Neuronal stem cell (in vitro differentiated cells): ENCODE data around the gene CPLX3.

ENCODE experiments used
- DNase-seq: peaks from one replicate; pipeline ENCODE4 v3.0.0-alpha.2; 2013; ENCODE audit warnings: low spot score
- H2AFZ ChIP-seq: one replicate; pipeline ENCODE4 v1.6.1; 2013; ENCODE audit warnings: mild to moderate bottlenecking, low read length, inconsistent platforms
- H2AK5ac ChIP-seq: 2 replicates; pipeline ENCODE4 v1.6.1; 2013; ENCODE audit warnings: low read depth, mild to moderate bottlenecking, inconsistent platforms, low read length, moderate library complexity, mixed read lengths
- H2BK120ac ChIP-seq: 2 replicates; pipeline ENCODE4 v1.6.1; 2013; ENCODE audit warnings: low read depth, mild to moderate bottlenecking, inconsistent platforms, low read length, moderate library complexity, mixed read lengths
- H2BK12ac ChIP-seq: one replicate; pipeline ENCODE4 v1.6.1; 2013; ENCODE audit warnings: low read length, inconsistent platforms
- H2BK15ac ChIP-seq: 2 replicates; pipeline ENCODE4 v1.6.1; 2013; ENCODE audit warnings: mild to moderate bottlenecking, low read length, inconsistent platforms, mixed read lengths
- H2BK5ac ChIP-seq: one replicate; pipeline ENCODE4 v1.6.1; 2013; ENCODE audit warnings: inconsistent platforms, mild to moderate bottlenecking, low read length, moderate library complexity
- H3K14ac ChIP-seq: one replicate; pipeline ENCODE4 v1.6.1; 2013; ENCODE audit warnings: low read length, inconsistent platforms
- H3K18ac ChIP-seq: 2 replicates; pipeline ENCODE4 v1.6.1; 2013; ENCODE audit warnings: low read length, inconsistent platforms
- H3K23ac ChIP-seq: 2 replicates; pipeline ENCODE4 v1.6.1; 2013; ENCODE audit warnings: low read depth, mild to moderate bottlenecking, mixed read lengths, low read length, inconsistent platforms; ENCODE audit not compliant: poor library complexity
- H3K27ac ChIP-seq: replicated peaks from 3 replicates; pipeline ENCODE4 v1.5.1; 2013; ENCODE audit warnings: low read length, inconsistent platforms
- H3K27me3 ChIP-seq, 3 experiments: 2 replicates each; pipeline ENCODE4 v1.6.1; 2013; ENCODE audit warnings: low read length in 3 of 3, mild to moderate bottlenecking in 2 of 3, inconsistent platforms in 1 of 3, low read depth in 1 of 3, mixed read lengths in 1 of 3, moderate library complexity in 1 of 3; ENCODE audit not compliant: control insufficient read depth in 3 of 3, insufficient read depth in 3 of 3
- H3K36me3 ChIP-seq, 2 donors: replicated peaks in 1 of 2; 2 replicates each; pipeline ENCODE4 v1.6.1; 2013; ENCODE audit warnings: low read length in 2 of 2; ENCODE audit not compliant: control insufficient read depth in 2 of 2, insufficient read depth in 2 of 2
- H3K4ac ChIP-seq: 2 replicates; pipeline ENCODE4 v1.6.1; 2013; ENCODE audit warnings: inconsistent platforms, mild to moderate bottlenecking, low read length, moderate library complexity
- H3K4me1 ChIP-seq, 2 donors: 1 replicate in 1 of 2; 2 replicates in 1 of 2; pipeline ENCODE4 v1.6.1; 2013; ENCODE audit warnings: low read length in 2 of 2, low read depth in 1 of 2; ENCODE audit not compliant: control insufficient read depth in 2 of 2, insufficient read depth in 1 of 2
- H3K4me2 ChIP-seq: one replicate; pipeline ENCODE4 v1.6.1; 2013; ENCODE audit warnings: mild to moderate bottlenecking, low read length, inconsistent platforms; ENCODE audit not compliant: insufficient read depth, poor library complexity, severe bottlenecking
- H3K4me3 ChIP-seq, 2 donors: 2 replicates each; pipeline ENCODE4 v1.5.1; 2013; ENCODE audit warnings: low read length in 2 of 2, mild to moderate bottlenecking in 2 of 2, inconsistent platforms in 1 of 2, moderate library complexity in 1 of 2
- H3K79me1 ChIP-seq: one replicate; pipeline ENCODE4 v1.6.1; 2013; ENCODE audit warnings: low read depth, mild to moderate bottlenecking, inconsistent platforms, low read length, moderate library complexity
- H3K9ac ChIP-seq: one replicate; pipeline ENCODE4 v1.6.1; 2013; ENCODE audit warnings: mild to moderate bottlenecking, low read depth, low read length, inconsistent platforms; ENCODE audit not compliant: poor library complexity
- H3K9me3 ChIP-seq, 2 donors: replicated peaks in 1 of 2; 2 replicates each; pipeline versions ENCODE3 to v1.6.1; 2013; ENCODE audit warnings: low read length in 2 of 2, mild to moderate bottlenecking in 2 of 2, inconsistent platforms in 1 of 2, low read depth in 1 of 2, mixed read lengths in 1 of 2, moderate library complexity in 1 of 2; ENCODE audit not compliant: control insufficient read depth in 2 of 2, insufficient read depth in 1 of 2
- H4K8ac ChIP-seq: one replicate; pipeline ENCODE4 v1.6.1; 2013; ENCODE audit warnings: low read depth, mild to moderate bottlenecking, inconsistent platforms, low read length, moderate library complexity
- H4K91ac ChIP-seq: one replicate; pipeline ENCODE4 v1.6.1; 2013; ENCODE audit warnings: low read length, low read depth, mild to moderate bottlenecking, inconsistent platforms; ENCODE audit not compliant: poor library complexity
- WGBS, 2 donors: extraction: QIAGEN DNeasy Blood & Tissue Kit; methylation state at CpG; one replicate each; pipeline ENCODE4 v1.1.7; 2013; ENCODE audit warnings: missing lambda C conversion rate in 2 of 2, mixed read lengths in 1 of 2; ENCODE audit not compliant: insufficient read length in 2 of 2, insufficient replicate concordance in 1 of 2; ENCODE audit errors: extremely low coverage in 2 of 2; 5-methylcytosine and 5-hydroxymethylcytosine counted together

The CPLX3 gene

GRCh38 chr15:74826921-74827320 is 494 bp downstream of the CPLX3 start:
- Histone ChIP-seq H3K4me1 (peaks cover 0 to 3% of the 10 kb centered on the region in 2 donors), H2BK12ac (no peak overlapping the region), H4K91ac (no peak overlapping the region), H2BK5ac (no peak overlapping the region), H4K8ac (no peak overlapping the region), H3K79me1 (no peaks in the 10 kb centered on the region), H3K4me2 (no peak overlapping the region), H3K4ac (no peak overlapping the region), H3K36me3 (no peaks in the 10 kb centered on the region), H3K27me3 (peaks cover 0 to 90% (median 28%) of the 10 kb centered on the region in 3 experiments), H3K9me3 (no peaks in the 10 kb centered on the region), H3K23ac (no peak overlapping the region), H3K14ac (no peak overlapping the region), H2BK120ac (no peak overlapping the region), H3K4me3 (no peak overlapping the region), H3K9ac (no peak overlapping the region), H2BK15ac (no peak overlapping the region), H3K18ac (no peak overlapping the region), H2AFZ (no peak overlapping the region), H2AK5ac (no peak overlapping the region), H3K27ac (no peak overlapping the region)
- WGBS, 2 donors: no CpG with 5 or more reads among the region's 21 CpGs
- DNase-seq: no peak

GRCh38 chr15:74827614-74828013 is 1.2 kb downstream of the CPLX3 start:
- no peaks in the 10 kb centered on the region for H3K9me3 ChIP-seq
- no peaks in the 10 kb centered on the region for H3K79me1 ChIP-seq
- peaks cover 0 to 7% of the 10 kb centered on the region in 2 donors for H3K4me1 ChIP-seq
- H2AK5ac ChIP-seq: no peak overlapping the region
- WGBS, 2 donors: no CpG with 5 or more reads among the region's 5 CpGs
- no peak overlapping the region for H3K23ac ChIP-seq
- no peak overlapping the region for H3K14ac ChIP-seq
- no peak overlapping the region for H2BK12ac ChIP-seq
- H3K9ac ChIP-seq: no peak overlapping the region
- no peak overlapping the region for H3K4me2 ChIP-seq
- no peak overlapping the region for H2BK120ac ChIP-seq
- H2BK15ac ChIP-seq: no peak overlapping the region
- H3K27me3 ChIP-seq: peaks cover 0 to 86% (median 28%) of the 10 kb centered on the region in 3 experiments
- H3K4ac ChIP-seq: no peak overlapping the region
- peak overlapping the region; percentile 33 for H3K18ac ChIP-seq
- no peaks in the 10 kb centered on the region for H3K36me3 ChIP-seq
- H3K4me3 ChIP-seq: no peak overlapping the region
- DNase-seq: no peak
- no peak overlapping the region for H3K27ac ChIP-seq
- H4K91ac ChIP-seq: no peak overlapping the region
- H4K8ac ChIP-seq: no peak overlapping the region
- H2BK5ac ChIP-seq: no peak overlapping the region
- no peak overlapping the region for H2AFZ ChIP-seq

- Histone ChIP-seq H3K79me1 (no peaks in the 10 kb centered on the region), H3K27ac (no peak overlapping the region), H3K23ac (no peak overlapping the region), H2BK120ac (no peak overlapping the region), H2AK5ac (no peak overlapping the region), H2AFZ (no peak overlapping the region), H3K27me3 (peaks cover 0 to 74% (median 28%) of the 10 kb centered on the region in 3 experiments), H3K9ac (no peak overlapping the region), H2BK5ac (no peak overlapping the region), H2BK15ac (no peak overlapping the region), H2BK12ac (no peak overlapping the region), H3K4me2 (no peak overlapping the region), H3K14ac (no peak overlapping the region), H3K4ac (no peak overlapping the region), H3K9me3 (no peaks in the 10 kb centered on the region), H3K36me3 (no peaks in the 10 kb centered on the region), H3K18ac (no peak overlapping the region), H4K8ac (no peak overlapping the region), H3K4me1 (peaks cover 0 to 7% of the 10 kb centered on the region in 2 donors), H3K4me3 (no peak overlapping the region), H4K91ac (no peak overlapping the region)
- DNase-seq: no peak
- no CpG with 5 or more reads among the region's 6 CpGs for WGBS, 2 donors
These were observed 2.4 kb downstream of the CPLX3 start for GRCh38 chr15:74828835-74829234.

- H3K9ac ChIP-seq: no peak overlapping the region
- H3K4me2 ChIP-seq: no peak overlapping the region
- H3K14ac ChIP-seq: no peak overlapping the region
- H3K18ac ChIP-seq: no peak overlapping the region
- no peak overlapping the region for H4K8ac ChIP-seq
- H3K4ac ChIP-seq: no peak overlapping the region
- H3K79me1 ChIP-seq: no peaks in the 10 kb centered on the region
- no peak for DNase-seq
- H2AFZ ChIP-seq: no peak overlapping the region
- no peak overlapping the region for H4K91ac ChIP-seq
- no peak overlapping the region for H2BK15ac ChIP-seq
- no peak overlapping the region for H3K4me3 ChIP-seq
- H2BK12ac ChIP-seq: no peak overlapping the region
- H2BK120ac ChIP-seq: no peak overlapping the region
- H3K4me1 ChIP-seq: peaks cover 0 to 7% of the 10 kb centered on the region in 2 donors
- H3K23ac ChIP-seq: no peak overlapping the region
- no peaks in the 10 kb centered on the region for H3K36me3 ChIP-seq
- WGBS, 2 donors: no CpG with 5 or more reads among the region's 3 CpGs
- H3K27ac ChIP-seq: no peak overlapping the region
- H2BK5ac ChIP-seq: no peak overlapping the region
- H3K9me3 ChIP-seq: no peaks in the 10 kb centered on the region
- H3K27me3 ChIP-seq: peaks cover 0 to 67% (median 27%) of the 10 kb centered on the region in 3 experiments
- no peak overlapping the region for H2AK5ac ChIP-seq
These were observed 3.1 kb downstream of the CPLX3 start for GRCh38 chr15:74829486-74829885.
